ENCODE results near the gene OR5AP2. TPM values are rescaled to one million over a fixed set of nuclear protein-coding genes. Genes with fewer than 3 reads are reported as not detected.
A peak's percentile ranks its signal among the peaks of the same experiment; 100 is the strongest.
"Not testable (repeated sequence)": the region's sequence is repeated elsewhere in the genome, so short reads cannot be mapped to it uniquely, and the experiment has no call there.

OR5AP2 gene
- total RNA-seq, 6 donors from 2014 or later, result not detected

GRCh38 chr11:56624661-56625110 lies 17.6 kb downstream of the OR5AP2 start:
- H3K36me3 ChIP-seq, result no peaks in the 10 kb centered on the region
- 5 to 8% methylated on average over 3 of the region's 3 CpGs for WGBS, 2 donors
- H3K9me3 ChIP-seq, result no peaks in the 10 kb centered on the region
- TF ChIP-seq EP300 (IDR thresholded peaks at IDR 0.05) (no peak), POLR2AphosphoS5 (IDR thresholded peaks at IDR 0.05) (no peak), POLR2A (IDR thresholded peaks at IDR 0.05) (no peak), CTCF (IDR thresholded peaks at IDR 0.05) (peak in 4 of 6 experiments; percentile 20 to 27 (median 24))
- no peaks in the 10 kb centered on the region for H3K4me1 ChIP-seq
- H3K4me3 ChIP-seq, result no peak overlapping the region
- no peaks in the 10 kb centered on the region for H3K27me3 ChIP-seq
- ATAC-seq (ENCODE audit: low FRiP score in 2 of 2), result peak; percentile 53 to 83
- no peak overlapping the region for H3K27ac ChIP-seq
- no peak for DNase-seq

GRCh38 chr11:56611174-56611573 lies 31.1 kb downstream of the OR5AP2 start:
- Histone ChIP-seq H3K4me3 (no peak overlapping the region), H3K4me1 (no peaks in the 10 kb centered on the region), H3K27me3 (no peaks in the 10 kb centered on the region), H3K9me3 (no peaks in the 10 kb centered on the region), H3K27ac (no peak overlapping the region), H3K36me3 (no peaks in the 10 kb centered on the region)
- 70 to 85% methylated on average over 1 of the region's 1 CpG for WGBS, 2 donors
- no peak for TF ChIP-seq POLR2AphosphoS5 (IDR thresholded peaks at IDR 0.05)
- TF ChIP-seq POLR2A (IDR thresholded peaks at IDR 0.05), result no peak
- no peak for TF ChIP-seq EP300 (IDR thresholded peaks at IDR 0.05)
- no peak for TF ChIP-seq CTCF (IDR thresholded peaks at IDR 0.05)
- DNase-seq (no peak), ATAC-seq (ENCODE audit: low FRiP score in 2 of 2) (no peak)

GRCh38 chr11:56592088-56592717 lies 50.0 kb downstream of the OR5AP2 start:
- ATAC-seq (ENCODE audit: low FRiP score in 2 of 2); H3K27ac ChIP-seq: not testable (repeated sequence)
- peak in 1 of 2 donors; percentile 29 for DNase-seq

More at GRCh38 chr11:56592088-56592717, 50.0 kb downstream of the OR5AP2 start:
- H3K36me3 ChIP-seq, H3K4me3 ChIP-seq, H3K4me1 ChIP-seq, H3K27me3 ChIP-seq: not testable (repeated sequence)
- H3K9me3 ChIP-seq, result peaks cover 0 to 10% (median 2%) of the 10 kb centered on the region in 4 donors
- WGBS, 2 donors, result 92 to 93% methylated on average over 17 to 20 of the region's 20 CpGs

Small RNA genes within 50 kb of the gene (small RNA-seq; reads per million reads assigned to genes)
- gene AP004245.1, result 0 reads per million in 4 donors

Other genes with a start within 250 kb of the OR5AP2 start
- not detected for gene OR5AL1, start 229.7 kb downstream of the OR5AP2 start, total RNA-seq
- not detected for gene OR5M3, start 169.1 kb downstream of the OR5AP2 start, total RNA-seq
- not detected for gene OR5M8, start 151.1 kb downstream of the OR5AP2 start, total RNA-seq
- gene OR5M11, start 99.2 kb downstream of the OR5AP2 start, total RNA-seq, result not detected
- gene OR5M10, start 64.7 kb downstream of the OR5AP2 start, total RNA-seq, result not detected
- not detected for gene OR5M1, start 27.6 kb downstream of the OR5AP2 start, total RNA-seq
- gene OR5AR1, start 21.2 kb upstream of the OR5AP2 start, total RNA-seq, result not detected
- not detected for gene OR9G1, start 56.7 kb upstream of the OR5AP2 start, total RNA-seq
- gene OR9G4, start 106.3 kb upstream of the OR5AP2 start, total RNA-seq, result not detected

Measured in upper lobe of left lung (tissue), 6 donors.